Measurements from ENCODE around the gene WTIP. TPM values are rescaled to one million over a fixed set of nuclear protein-coding genes. Genes with fewer than 3 reads are reported as not detected.

Gene WTIP
- total RNA-seq, 1 donor from 2014 or later, result 0.17 TPM

DNA sequence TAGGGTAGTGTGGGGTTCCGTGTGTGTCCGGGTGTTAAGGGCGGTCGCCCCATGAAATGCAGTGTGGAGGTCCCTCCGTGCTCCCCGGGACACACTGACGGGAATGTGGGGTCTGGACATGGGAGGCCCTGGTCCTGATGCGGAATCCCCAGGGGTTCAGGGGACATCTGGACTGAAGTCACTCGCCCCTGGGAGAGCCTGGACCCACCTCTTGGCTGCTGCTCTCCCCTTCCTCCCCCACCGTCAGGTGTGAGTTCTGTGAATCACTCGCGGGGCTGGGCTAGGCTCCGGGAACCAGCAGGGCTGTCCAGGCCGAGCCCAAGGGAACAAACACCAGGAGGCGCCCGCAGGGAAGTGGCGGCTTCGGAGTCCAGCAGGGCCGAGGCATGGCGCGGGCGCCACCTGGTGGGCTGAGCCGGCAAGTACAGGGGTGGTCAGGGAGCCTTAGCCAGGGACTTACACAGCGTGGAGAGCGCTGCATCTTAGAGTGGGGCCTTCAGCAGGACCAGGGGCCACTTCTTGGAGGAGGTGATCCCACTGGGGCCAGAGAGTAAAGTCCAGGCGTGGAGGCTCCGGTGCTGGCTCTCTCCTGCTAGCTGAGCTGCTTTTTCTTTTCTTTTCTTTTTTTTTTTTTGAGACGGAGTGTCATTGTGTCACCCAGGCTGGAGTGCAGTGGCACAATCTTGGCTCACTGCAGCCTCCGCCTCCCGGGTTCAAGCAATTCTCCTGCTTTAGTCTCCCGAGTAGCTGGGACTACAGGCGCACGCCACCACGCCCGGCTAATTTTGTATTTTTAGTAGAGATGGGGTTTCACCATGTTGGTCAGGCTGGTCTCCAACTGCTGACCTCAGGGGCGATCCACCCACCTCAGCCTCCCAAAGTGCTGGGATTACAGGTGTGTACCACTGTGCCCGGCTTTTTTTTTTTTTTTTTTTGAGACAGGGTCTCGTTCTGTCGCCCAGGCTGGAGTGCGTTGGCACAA is 20.1 kb downstream of the WTIP start:
- Mint-ChIP-seq H3K4me1 (ENCODE audit: low read depth, unreplicated experiment) (no peaks in the 10 kb centered on the region), H3K36me3 (ENCODE audit: unreplicated experiment) (no peaks in the 10 kb centered on the region), H3K9me3 (ENCODE audit: unreplicated experiment) (peaks cover 4% of the 10 kb centered on the region), H3K27me3 (ENCODE audit: unreplicated experiment) (peaks cover 5% of the 10 kb centered on the region), H3K27ac (ENCODE audit: unreplicated experiment) (no peak overlapping the region), H3K4me3 (ENCODE audit: unreplicated experiment) (no peak overlapping the region)
- peak; percentile 96 for TF ChIP-seq CTCF (IDR thresholded peaks at IDR 0.05; ENCODE audit: partially characterized antibody, unreplicated experiment)
- peak; percentile 98 for DNase-seq

DNA sequence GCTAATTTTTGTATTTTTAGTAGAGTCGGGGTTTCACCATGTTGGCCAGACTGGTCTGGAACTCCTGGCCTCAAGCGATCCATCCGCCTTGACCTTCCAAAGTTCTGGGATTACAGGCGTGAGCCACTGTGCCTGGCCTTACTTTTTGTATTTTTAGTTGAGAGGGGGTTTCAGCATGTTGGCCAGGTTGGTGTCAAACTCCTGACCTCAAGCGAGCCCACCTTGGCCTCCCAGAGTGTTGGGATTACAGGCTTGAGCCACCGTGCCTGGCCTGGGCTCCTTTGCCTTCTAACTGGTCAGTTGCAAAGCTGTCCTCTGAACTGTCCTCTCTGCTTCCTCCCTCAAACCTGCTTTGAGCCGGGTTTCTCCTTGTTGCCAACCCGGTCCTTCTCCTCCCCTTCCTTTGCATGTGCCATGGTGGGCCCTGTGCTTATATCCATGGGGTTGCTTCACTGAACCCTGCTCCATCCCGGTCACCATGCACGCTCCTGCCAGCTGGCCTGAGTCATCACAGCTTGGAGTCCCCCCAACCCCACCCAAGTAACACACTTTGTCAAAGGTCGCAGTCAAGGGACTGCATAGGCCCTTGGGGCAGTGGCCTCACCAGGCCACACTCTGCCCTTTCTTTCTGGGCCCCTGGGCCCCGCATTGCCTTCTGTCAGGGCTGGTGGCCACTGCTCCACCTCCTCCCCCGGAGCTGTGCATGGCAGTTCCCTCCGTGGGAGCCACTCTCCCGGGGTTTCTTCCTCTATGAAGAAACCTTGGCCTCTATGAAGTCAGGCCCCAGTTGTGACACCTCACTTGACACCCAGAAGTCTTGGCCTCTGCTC is 21.2 kb downstream of the WTIP start:
- no peak overlapping the region for H3K4me3 Mint-ChIP-seq (ENCODE audit: unreplicated experiment)
- no peak for TF ChIP-seq CTCF (IDR thresholded peaks at IDR 0.05; ENCODE audit: partially characterized antibody, unreplicated experiment)
- no peaks in the 10 kb centered on the region for H3K4me1 Mint-ChIP-seq (ENCODE audit: low read depth, unreplicated experiment)
- no peak overlapping the region for H3K27ac Mint-ChIP-seq (ENCODE audit: unreplicated experiment)
- DNase-seq, result no peak
- no peaks in the 10 kb centered on the region for H3K36me3 Mint-ChIP-seq (ENCODE audit: unreplicated experiment)
- peaks cover 4% of the 10 kb centered on the region for H3K27me3 Mint-ChIP-seq (ENCODE audit: unreplicated experiment)
- peaks cover 4% of the 10 kb centered on the region for H3K9me3 Mint-ChIP-seq (ENCODE audit: unreplicated experiment)

GRCh38 chr19:34503531-34504272 is 22.1 kb downstream of the WTIP start:
- no peak for DNase-seq
- Mint-ChIP-seq H3K9me3 (ENCODE audit: unreplicated experiment) (peaks cover 4% of the 10 kb centered on the region), H3K27ac (ENCODE audit: unreplicated experiment) (no peak overlapping the region), H3K27me3 (ENCODE audit: unreplicated experiment) (peaks cover 4% of the 10 kb centered on the region), H3K36me3 (ENCODE audit: unreplicated experiment) (no peaks in the 10 kb centered on the region), H3K4me1 (ENCODE audit: low read depth, unreplicated experiment) (no peaks in the 10 kb centered on the region), H3K4me3 (ENCODE audit: unreplicated experiment) (no peak overlapping the region)
- no peak for TF ChIP-seq CTCF (IDR thresholded peaks at IDR 0.05; ENCODE audit: partially characterized antibody, unreplicated experiment)

GRCh38 chr19:34504273-34504808 is 22.8 kb downstream of the WTIP start:
- Mint-ChIP-seq H3K4me1 (ENCODE audit: low read depth, unreplicated experiment) (no peaks in the 10 kb centered on the region), H3K27ac (ENCODE audit: unreplicated experiment) (no peak overlapping the region), H3K9me3 (ENCODE audit: unreplicated experiment) (peaks cover 4% of the 10 kb centered on the region), H3K36me3 (ENCODE audit: unreplicated experiment) (no peaks in the 10 kb centered on the region), H3K27me3 (ENCODE audit: unreplicated experiment) (peaks cover 4% of the 10 kb centered on the region), H3K4me3 (ENCODE audit: unreplicated experiment) (no peak overlapping the region)
- no peak for DNase-seq
- TF ChIP-seq CTCF (IDR thresholded peaks at IDR 0.05; ENCODE audit: partially characterized antibody, unreplicated experiment), result no peak

Measured in glutamatergic neuron (in vitro differentiated cells).